ENCODE results near the gene PRRT1B.

- TF ChIP-seq PRDM15 (CRISPR knock-in tag; IDR thresholded peaks at IDR 0.05) (no peak), ZNF121 (CRISPR knock-in tag; IDR thresholded peaks at IDR 0.05) (no peak), CTCF (IDR thresholded peaks at IDR 0.05) (no peak), USF2 (CRISPR knock-in tag; IDR thresholded peaks at IDR 0.05) (no peak), ARID4B (CRISPR knock-in tag; IDR thresholded peaks at IDR 0.05; ENCODE audit: borderline replicate concordance) (no peak), MAX (CRISPR knock-in tag; IDR thresholded peaks at IDR 0.05) (no peak), TCF7 (CRISPR knock-in tag; IDR thresholded peaks at IDR 0.05; ENCODE audit: low read depth) (no peak)
Measured at GRCh38 chr9:131513177-131513576, 32.1 kb upstream of the PRRT1B start.
